ENCODE results near the gene CTTNBP2NL.
"Not testable (repeated sequence)": the region's sequence is repeated elsewhere in the genome, so short reads cannot be mapped to it uniquely, and the experiment has no call there.

The CTTNBP2NL gene

GRCh38 chr1:112460615-112461014, 64.6 kb downstream of the CTTNBP2NL start:
- FAIRE-seq (no peak), DNase-seq (ENCODE audit: low spot score) (no peak)

- FAIRE-seq (no peak), DNase-seq (ENCODE audit: low spot score) (no peak)
These were observed 65.3 kb downstream of the CTTNBP2NL start for GRCh38 chr1:112461200-112461871.

GRCh38 chr1:112462953-112463279, 66.9 kb downstream of the CTTNBP2NL start:
- DNase-seq (ENCODE audit: low spot score) (no peak), FAIRE-seq (no peak)

GRCh38 chr1:112464501-112464900, 68.5 kb downstream of the CTTNBP2NL start:
- DNase-seq (ENCODE audit: low spot score) (no peak), FAIRE-seq (no peak)

- DNase-seq (ENCODE audit: low spot score), result no peak
- no peak for FAIRE-seq
These were observed 69.1 kb downstream of the CTTNBP2NL start for GRCh38 chr1:112465122-112465521.

- DNase-seq (ENCODE audit: low spot score) (peak; percentile 94), FAIRE-seq (peak; percentile 89)
These were observed 70.2 kb downstream of the CTTNBP2NL start for GRCh38 chr1:112466078-112466660.

GRCh38 chr1:112470324-112470723, 74.3 kb downstream of the CTTNBP2NL start:
- not testable (repeated sequence) for DNase-seq (ENCODE audit: low spot score); FAIRE-seq

- DNase-seq (ENCODE audit: low spot score), result no peak
- FAIRE-seq, result no peak
These were observed 75.0 kb downstream of the CTTNBP2NL start for GRCh38 chr1:112470966-112471365.

- FAIRE-seq (no peak), DNase-seq (ENCODE audit: low spot score) (no peak)
These were observed 76.1 kb downstream of the CTTNBP2NL start for GRCh38 chr1:112472142-112472541.

GRCh38 chr1:112477550-112477949, 81.5 kb downstream of the CTTNBP2NL start:
- FAIRE-seq (no peak), DNase-seq (ENCODE audit: low spot score) (no peak)

GRCh38 chr1:112478314-112478713, 82.3 kb downstream of the CTTNBP2NL start:
- FAIRE-seq (no peak), DNase-seq (ENCODE audit: low spot score) (no peak)

- DNase-seq (ENCODE audit: low spot score); FAIRE-seq: not testable (repeated sequence)
These were observed 90.0 kb downstream of the CTTNBP2NL start for GRCh38 chr1:112486063-112486462.

- not testable (repeated sequence) for DNase-seq (ENCODE audit: low spot score); FAIRE-seq
These were observed 91.7 kb downstream of the CTTNBP2NL start for GRCh38 chr1:112487686-112488085.

GRCh38 chr1:112488141-112488540, 92.1 kb downstream of the CTTNBP2NL start:
- DNase-seq (ENCODE audit: low spot score) (no peak), FAIRE-seq (no peak)

GRCh38 chr1:112492076-112492475, 96.1 kb downstream of the CTTNBP2NL start:
- no peak for FAIRE-seq
- DNase-seq (ENCODE audit: low spot score), result no peak

GRCh38 chr1:112493351-112493750, 97.3 kb downstream of the CTTNBP2NL start:
- DNase-seq (ENCODE audit: low spot score), result no peak
- no peak for FAIRE-seq

- DNase-seq (ENCODE audit: low spot score) (no peak), FAIRE-seq (peak; percentile 40)
These were observed 100.3 kb downstream of the CTTNBP2NL start for GRCh38 chr1:112496290-112496689.

GRCh38 chr1:112501810-112502641, 106.0 kb downstream of the CTTNBP2NL start:
- FAIRE-seq, result no peak
- DNase-seq (ENCODE audit: low spot score), result no peak

- DNase-seq (ENCODE audit: low spot score) (no peak), FAIRE-seq (no peak)
These were observed 106.8 kb downstream of the CTTNBP2NL start for GRCh38 chr1:112502826-112503225.

GRCh38 chr1:112504001-112504660, 108.1 kb downstream of the CTTNBP2NL start:
- no peak for FAIRE-seq

GRCh38 chr1:112504661-112505399, 108.8 kb downstream of the CTTNBP2NL start:
- DNase-seq (ENCODE audit: low spot score), result no peak
- no peak for FAIRE-seq

More at GRCh38 chr1:112504001-112504660, 108.1 kb downstream of the CTTNBP2NL start:
- no peak for DNase-seq (ENCODE audit: low spot score)
